Measurements from ENCODE around the gene BUD13. TPM values are rescaled to one million over a fixed set of nuclear protein-coding genes. Genes with fewer than 3 reads are reported as not detected.

Gene BUD13
- polyA plus RNA-seq, 1 donor from 2014 or later: 19.1 TPM

- H3K27me3 ChIP-seq (ENCODE audit: insufficient read depth, low read depth, low read length): no peaks in the 10 kb centered on the region
- H3K9me2 ChIP-seq (ENCODE audit: insufficient read depth, low read length): no peaks in the 10 kb centered on the region
- H3K36me3 ChIP-seq (ENCODE audit: insufficient read depth, low read length): no peaks in the 10 kb centered on the region
- H4K20me1 ChIP-seq (ENCODE audit: insufficient read depth): no peaks in the 10 kb centered on the region
- no peak overlapping the region for H3K4me2 ChIP-seq (ENCODE audit: low read length)
- H2AFZ ChIP-seq (ENCODE audit: low read depth, low read length): no peak overlapping the region
- H3K9ac ChIP-seq (ENCODE audit: low read length): no peak overlapping the region
- no peak overlapping the region for H3K4me3 ChIP-seq (ENCODE audit: low read length)
- no peaks in the 10 kb centered on the region for H3F3A ChIP-seq (ENCODE audit: insufficient read depth, low read length, poor library complexity, severe bottlenecking)
- no peaks in the 10 kb centered on the region for H3K9me3 ChIP-seq (ENCODE audit: low read length)
- no peaks in the 10 kb centered on the region for H3K79me2 ChIP-seq (replicated peaks; ENCODE audit: insufficient read depth, low read length)
- no peak for TF ChIP-seq SMC3 (conservative IDR thresholded peaks at IDR 0.05; ENCODE audit: poor library complexity)
- TF ChIP-seq CTCF (IDR thresholded peaks at IDR 0.05; ENCODE audit: poor library complexity, severe bottlenecking): no peak
- no peak for TF ChIP-seq REST (IDR thresholded peaks at IDR 0.05; ENCODE audit: borderline replicate concordance)
- TF ChIP-seq RAD21 (conservative IDR thresholded peaks at IDR 0.05): no peak
- TF ChIP-seq EP300 (conservative IDR thresholded peaks at IDR 0.05; ENCODE audit: poor library complexity, severe bottlenecking): no peak
- no peak for TF ChIP-seq MXI1 (conservative IDR thresholded peaks at IDR 0.05; ENCODE audit: poor library complexity, severe bottlenecking)
- no peak for TF ChIP-seq EZH2 (IDR thresholded peaks at IDR 0.05; ENCODE audit: borderline replicate concordance, insufficient read depth, low read length, poor library complexity, severe bottlenecking)
- no peak for TF ChIP-seq POLR2AphosphoS5 (IDR thresholded peaks at IDR 0.05)
- TF ChIP-seq TAF1 (IDR thresholded peaks at IDR 0.05; ENCODE audit: low read depth): no peak
- H3K27ac ChIP-seq (ENCODE audit: low read length): no peak overlapping the region
Measured at GRCh38 chr11:116707746-116708145, 65.0 kb downstream of the BUD13 start.

- Histone ChIP-seq H2AFZ (ENCODE audit: low read depth, low read length) (no peak overlapping the region), H3K27ac (ENCODE audit: low read length) (no peak overlapping the region), H3K36me3 (ENCODE audit: insufficient read depth, low read length) (no peaks in the 10 kb centered on the region), H3K79me2 (replicated peaks; ENCODE audit: insufficient read depth, low read length) (no peaks in the 10 kb centered on the region), H3K9me2 (ENCODE audit: insufficient read depth, low read length) (no peaks in the 10 kb centered on the region), H3K4me3 (ENCODE audit: low read length) (no peak overlapping the region), H3K4me2 (ENCODE audit: low read length) (no peak overlapping the region), H3F3A (ENCODE audit: insufficient read depth, low read length, poor library complexity, severe bottlenecking) (no peaks in the 10 kb centered on the region), H4K20me1 (ENCODE audit: insufficient read depth) (no peaks in the 10 kb centered on the region), H3K9ac (ENCODE audit: low read length) (no peak overlapping the region), H3K27me3 (ENCODE audit: insufficient read depth, low read depth, low read length) (no peaks in the 10 kb centered on the region), H3K9me3 (ENCODE audit: low read length) (no peaks in the 10 kb centered on the region)
- TF ChIP-seq MXI1 (conservative IDR thresholded peaks at IDR 0.05; ENCODE audit: poor library complexity, severe bottlenecking): no peak
- no peak for TF ChIP-seq EZH2 (IDR thresholded peaks at IDR 0.05; ENCODE audit: borderline replicate concordance, insufficient read depth, low read length, poor library complexity, severe bottlenecking)
- no peak for TF ChIP-seq EP300 (conservative IDR thresholded peaks at IDR 0.05; ENCODE audit: poor library complexity, severe bottlenecking)
- no peak for TF ChIP-seq REST (IDR thresholded peaks at IDR 0.05; ENCODE audit: borderline replicate concordance)
- TF ChIP-seq CTCF (IDR thresholded peaks at IDR 0.05; ENCODE audit: poor library complexity, severe bottlenecking): no peak
- no peak for TF ChIP-seq TAF1 (IDR thresholded peaks at IDR 0.05; ENCODE audit: low read depth)
- no peak for TF ChIP-seq RAD21 (conservative IDR thresholded peaks at IDR 0.05)
- TF ChIP-seq POLR2AphosphoS5 (IDR thresholded peaks at IDR 0.05): no peak
- TF ChIP-seq SMC3 (conservative IDR thresholded peaks at IDR 0.05; ENCODE audit: poor library complexity): no peak
Measured at GRCh38 chr11:116707161-116707629, 65.6 kb downstream of the BUD13 start.
